HG03108 (cell line): Measurements from ENCODE around the gene CAPN11.
"Not testable (repeated sequence)": the region's sequence is repeated elsewhere in the genome, so short reads cannot be mapped to it uniquely, and the experiment has no call there.

ENCODE experiments used
- ATAC-seq: cut with Tn5 transposase; IDR thresholded peaks from one replicate; pipeline ENCODE4 v1.9.1; 2021; ENCODE audit warnings: moderate library complexity; ENCODE audit not compliant: unreplicated experiment

CAPN11 gene

DNA sequence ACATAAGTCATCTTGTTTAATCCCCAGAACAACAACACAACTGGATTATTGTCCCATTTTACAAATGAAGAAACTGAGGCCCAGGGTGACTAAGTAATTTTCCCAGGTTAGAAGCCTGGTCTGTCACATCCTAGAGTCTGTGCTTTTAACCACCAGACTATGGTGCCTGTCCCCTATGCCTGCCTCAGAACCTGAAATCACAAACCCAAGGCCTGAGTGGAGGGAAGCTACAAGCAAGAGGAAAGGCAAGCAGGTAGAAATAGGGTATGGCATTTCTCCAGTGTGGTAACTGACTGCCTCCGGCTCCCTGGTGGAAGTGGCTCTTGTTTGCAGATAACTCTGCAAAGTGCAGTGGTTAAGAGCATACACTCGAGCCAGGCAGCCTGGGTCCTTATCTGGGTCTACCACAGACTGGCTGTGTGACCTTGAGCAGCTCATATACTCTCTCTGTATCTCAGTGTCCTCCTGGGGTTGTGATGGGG is 28.7 kb upstream of the CAPN11 start:
- no peak for ATAC-seq

- ATAC-seq, result no peak
Measured at GRCh38 chr6:44131892-44132291, 26.7 kb upstream of the CAPN11 start.

- ATAC-seq, result no peak
Measured at GRCh38 chr6:44132476-44132875, 26.1 kb upstream of the CAPN11 start.

DNA sequence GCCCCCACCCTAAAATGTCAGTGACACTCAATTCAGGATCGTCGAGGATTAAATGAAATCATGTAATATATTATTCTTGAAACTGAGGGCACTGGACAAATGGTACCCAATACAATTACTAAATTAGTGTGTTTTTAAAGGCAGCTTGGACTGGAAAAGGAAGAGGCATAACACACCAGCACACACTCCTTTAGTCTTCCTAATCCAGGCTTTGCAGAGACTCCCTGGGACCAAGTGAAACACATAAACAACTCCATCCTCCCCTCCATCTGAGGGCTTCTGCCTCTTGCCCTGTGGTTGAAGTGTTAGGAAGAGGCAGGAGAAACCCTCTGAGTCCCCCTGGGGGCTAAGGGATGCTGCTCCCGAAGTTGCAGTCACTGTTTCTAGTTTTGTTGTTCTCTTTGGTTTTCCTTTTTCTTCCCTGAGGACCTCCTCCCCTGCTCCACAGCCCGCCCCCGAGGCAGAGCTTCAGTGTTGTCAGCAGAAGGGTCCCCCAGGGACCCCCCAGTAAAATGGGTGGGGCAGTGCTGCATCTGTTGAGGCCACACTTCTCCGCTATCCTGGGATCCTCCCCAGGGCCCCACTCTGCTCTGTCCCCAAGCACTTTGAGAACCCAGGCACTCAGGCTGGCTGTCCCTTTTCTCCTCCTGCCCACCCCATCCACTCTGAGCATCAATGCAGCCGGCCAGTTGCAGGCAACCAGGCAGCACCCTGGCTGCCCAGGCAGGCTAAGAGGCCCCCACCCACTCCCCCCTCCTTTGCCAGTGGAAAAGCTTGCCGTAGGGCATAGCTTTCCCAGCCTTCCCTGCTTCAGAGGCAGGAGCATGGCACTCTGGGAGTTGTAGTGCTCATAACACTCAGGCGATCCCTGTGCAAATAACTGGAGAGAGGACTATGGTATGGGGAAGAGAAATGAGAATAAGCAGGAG is 25.4 kb upstream of the CAPN11 start:
- ATAC-seq, result no peak

DNA sequence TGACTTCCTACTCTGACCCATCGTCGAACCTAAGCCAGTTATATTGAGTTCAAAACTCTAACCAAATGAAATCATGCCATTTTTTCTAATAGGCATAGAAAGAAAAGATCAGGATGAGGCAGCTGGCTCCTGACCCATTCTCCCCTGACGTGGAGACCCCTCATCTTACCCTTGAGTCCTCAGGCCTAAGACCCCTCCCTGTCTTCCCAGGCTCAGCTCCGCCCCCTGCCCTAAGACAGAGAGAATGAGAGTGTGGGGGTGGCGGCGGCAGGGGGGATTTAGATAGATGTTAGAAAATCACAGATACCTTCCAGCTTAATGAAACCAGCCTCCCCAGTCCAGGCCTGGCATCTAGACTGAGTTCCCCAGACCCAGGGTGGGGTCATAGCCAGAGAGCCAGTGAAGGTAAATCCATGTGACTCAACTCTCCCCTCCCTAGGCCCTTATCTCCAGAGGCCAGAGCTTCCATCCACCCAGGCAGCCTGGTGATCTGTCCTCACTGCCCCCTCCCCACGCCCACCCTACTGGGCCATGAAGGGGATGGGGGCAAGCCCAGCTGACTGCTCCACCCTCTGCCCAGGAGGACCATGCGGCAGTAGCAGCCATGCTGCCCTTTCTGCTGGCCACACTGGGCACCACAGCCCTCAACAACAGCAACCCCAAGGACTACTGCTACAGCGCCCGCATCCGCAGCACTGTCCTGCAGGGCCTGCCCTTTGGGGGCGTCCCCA is 24.5 kb upstream of the CAPN11 start:
- no peak for ATAC-seq

GRCh38 chr6:44135173-44135758 is 23.4 kb upstream of the CAPN11 start:
- no peak for ATAC-seq

DNA sequence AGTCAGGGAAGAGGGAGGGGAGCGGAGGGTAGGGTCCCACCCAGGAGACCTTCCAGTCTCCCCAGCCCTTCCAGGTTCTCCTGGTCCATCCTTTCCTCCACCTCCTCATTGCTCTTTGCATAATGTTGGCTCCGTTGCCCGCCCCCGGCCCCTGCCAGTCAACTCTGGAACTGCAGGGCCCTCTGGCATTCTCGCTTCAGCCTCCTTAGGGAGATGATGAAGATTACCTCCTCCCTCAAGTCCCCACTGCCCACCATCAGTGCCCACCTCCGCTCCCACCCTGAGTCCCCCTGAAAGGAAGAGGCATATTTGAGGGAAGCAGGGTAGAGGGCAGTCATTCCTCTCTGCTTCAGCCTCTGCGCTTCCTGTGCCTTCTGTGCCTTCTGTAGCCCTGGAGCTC is 22.7 kb upstream of the CAPN11 start:
- no peak for ATAC-seq

DNA sequence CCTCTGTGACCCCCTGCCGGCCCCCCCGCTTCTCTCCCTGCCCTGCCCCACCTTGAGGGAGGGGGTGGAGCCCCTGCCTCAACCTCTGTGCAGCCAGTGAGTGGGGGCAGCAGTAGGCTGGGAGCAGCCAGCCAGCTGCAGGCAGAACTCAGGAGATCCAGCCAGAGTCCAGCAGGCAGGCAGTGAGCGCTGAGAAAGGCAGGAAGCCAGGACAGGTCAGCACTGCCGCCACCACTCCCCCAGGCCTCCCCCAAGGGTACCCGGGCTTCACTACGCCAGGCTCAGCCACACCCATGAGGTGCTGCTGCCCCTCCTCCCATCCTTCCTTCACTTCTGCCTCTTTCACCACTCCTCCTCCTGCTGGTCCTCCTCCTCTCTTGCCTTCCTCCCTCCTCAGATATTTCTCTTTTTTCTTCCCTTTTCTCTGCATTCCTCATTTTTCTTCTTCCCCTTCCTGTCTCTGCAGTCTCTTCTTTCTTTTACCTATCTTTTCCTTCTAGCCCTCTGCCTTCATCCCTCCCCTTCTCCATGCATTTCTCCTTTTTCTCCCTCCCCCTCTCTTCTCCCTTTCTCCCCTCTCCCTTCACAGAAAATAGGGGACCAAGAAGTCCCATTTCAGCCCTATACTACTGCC is 19.8 kb upstream of the CAPN11 start:
- ATAC-seq, result no peak

DNA sequence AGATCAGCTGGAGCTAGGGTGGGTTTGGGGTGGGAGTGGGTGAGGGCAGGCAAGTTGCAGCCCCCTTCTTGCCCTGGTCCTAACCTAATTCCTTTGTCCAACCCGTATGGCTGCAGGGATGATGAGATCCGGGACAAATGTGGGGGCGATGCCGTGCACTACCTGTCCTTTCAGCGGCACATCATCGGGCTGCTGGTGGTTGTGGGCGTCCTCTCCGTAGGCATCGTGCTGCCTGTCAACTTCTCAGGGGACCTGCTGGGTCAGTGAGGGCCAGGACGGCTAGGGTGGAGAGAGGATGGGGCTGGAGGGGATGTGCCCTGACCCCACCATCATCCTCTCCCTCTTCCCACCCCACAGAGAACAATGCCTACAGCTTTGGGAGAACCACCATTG is 19.3 kb upstream of the CAPN11 start:
- ATAC-seq, result no peak

GRCh38 chr6:44142835-44143234 is 15.8 kb upstream of the CAPN11 start:
- ATAC-seq, result no peak

DNA sequence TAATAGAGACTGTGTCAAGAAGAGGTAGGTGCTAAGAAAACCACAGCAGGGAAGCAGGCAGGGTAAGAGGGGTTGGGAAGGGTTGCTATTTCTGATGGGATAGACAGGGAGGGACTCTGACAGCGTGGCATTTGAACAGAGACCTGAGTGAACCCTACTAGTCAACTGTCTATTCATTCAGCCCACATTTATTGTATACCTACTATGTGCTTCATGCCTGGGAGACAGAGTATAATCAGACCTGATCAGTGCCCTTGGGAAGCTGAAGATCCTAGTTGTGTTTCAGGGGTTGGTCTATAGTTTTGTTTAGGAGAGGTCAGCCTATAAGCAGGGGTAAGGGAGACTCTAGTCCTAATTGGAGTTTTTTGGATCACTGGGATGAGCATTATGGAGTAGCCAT is 14.9 kb upstream of the CAPN11 start:
- ATAC-seq, result no peak

- ATAC-seq, result not testable (repeated sequence)
Measured at GRCh38 chr6:44144536-44144935, 14.1 kb upstream of the CAPN11 start.

DNA sequence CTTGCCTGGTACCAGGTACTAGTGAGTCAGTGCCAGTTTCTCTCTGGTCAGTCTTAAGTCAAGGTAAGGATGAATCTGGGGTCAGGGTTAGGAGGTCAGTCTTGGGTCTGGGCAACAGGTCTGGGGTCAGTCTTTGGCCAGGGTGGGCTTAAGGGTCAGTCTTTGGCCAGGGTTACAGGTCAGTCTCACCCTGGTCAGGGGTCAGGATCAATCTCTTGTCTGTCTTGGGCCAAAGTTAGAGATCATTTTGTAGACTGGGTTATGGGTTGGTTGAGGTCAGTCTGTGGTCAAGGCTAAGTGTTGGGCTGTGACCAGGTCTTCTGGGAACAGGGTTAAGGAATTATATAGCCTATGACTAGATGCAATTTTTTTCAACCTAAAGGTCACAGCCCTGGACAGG is 12.8 kb upstream of the CAPN11 start:
- ATAC-seq, result no peak

GRCh38 chr6:44146685-44147084 is 11.9 kb upstream of the CAPN11 start:
- ATAC-seq, result no peak

DNA sequence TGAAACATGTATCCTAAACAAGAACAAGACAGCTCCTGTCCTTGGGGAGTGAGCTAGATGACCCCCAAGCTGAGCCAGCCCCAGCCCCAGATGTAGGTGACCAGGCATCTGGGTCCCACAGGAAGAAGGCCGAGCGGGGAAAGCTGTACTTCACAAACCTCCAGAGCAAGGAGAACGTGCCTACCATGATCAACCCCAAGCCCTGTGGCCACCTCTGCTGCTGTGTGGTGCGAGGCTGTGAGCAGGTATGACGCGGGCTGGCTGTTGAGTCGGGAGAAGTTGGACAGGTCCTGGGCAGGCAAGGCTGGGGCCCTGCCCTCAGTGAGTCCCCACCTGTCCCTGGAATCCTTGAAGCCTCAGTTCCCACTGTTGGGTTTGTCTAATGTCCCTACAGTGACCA is 11.4 kb upstream of the CAPN11 start:
- no peak for ATAC-seq

DNA sequence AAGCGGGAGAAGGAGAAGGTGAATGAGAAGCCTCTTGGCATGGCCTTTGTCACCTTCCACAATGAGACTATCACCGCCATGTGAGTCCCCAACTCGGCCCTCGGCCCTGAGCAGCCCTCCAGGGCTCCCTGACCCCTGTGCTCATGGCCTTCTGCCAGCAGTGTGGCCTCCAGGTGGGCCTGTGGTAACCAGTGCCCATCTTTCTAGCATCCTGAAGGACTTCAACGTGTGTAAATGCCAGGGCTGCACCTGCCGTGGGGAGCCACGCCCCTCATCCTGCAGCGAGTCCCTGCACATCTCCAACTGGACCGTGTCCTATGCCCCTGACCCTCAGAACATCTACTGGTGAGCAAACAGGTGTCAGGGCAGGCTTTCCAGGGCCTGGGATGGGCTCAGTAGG is 10.3 kb upstream of the CAPN11 start:
- no peak for ATAC-seq

GRCh38 chr6:44149369-44150012 is 9.1 kb upstream of the CAPN11 start:
- ATAC-seq, result no peak

DNA sequence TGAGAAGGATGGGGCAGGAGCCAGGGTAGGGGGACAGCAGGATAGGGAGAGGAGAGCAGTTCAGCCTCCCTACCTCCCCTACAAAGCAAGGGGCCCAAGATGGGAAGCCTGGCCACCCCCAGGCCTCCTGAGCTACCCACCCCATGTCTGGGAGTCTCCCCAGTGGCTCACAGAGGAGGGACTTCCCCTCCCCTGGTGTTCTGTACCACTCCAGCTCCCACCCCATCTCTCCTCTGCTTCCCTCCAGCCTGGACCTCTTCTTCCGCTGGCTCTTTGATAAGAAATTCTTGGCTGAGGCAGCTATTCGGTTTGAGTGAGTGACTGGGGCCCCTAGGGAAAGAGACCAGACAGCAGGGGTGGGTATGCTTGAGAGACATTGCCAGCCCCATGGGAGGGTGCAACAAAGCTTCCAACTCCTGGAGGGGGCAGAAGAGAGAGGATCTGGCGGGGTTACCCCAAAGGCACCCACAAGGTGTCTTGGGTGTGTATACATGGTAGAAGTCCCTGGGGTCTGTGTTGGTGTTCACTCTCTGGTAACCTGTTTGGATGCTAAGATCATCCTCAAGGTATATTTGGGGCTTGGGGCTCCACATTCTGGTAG is 8.2 kb upstream of the CAPN11 start:
- no peak for ATAC-seq

DNA sequence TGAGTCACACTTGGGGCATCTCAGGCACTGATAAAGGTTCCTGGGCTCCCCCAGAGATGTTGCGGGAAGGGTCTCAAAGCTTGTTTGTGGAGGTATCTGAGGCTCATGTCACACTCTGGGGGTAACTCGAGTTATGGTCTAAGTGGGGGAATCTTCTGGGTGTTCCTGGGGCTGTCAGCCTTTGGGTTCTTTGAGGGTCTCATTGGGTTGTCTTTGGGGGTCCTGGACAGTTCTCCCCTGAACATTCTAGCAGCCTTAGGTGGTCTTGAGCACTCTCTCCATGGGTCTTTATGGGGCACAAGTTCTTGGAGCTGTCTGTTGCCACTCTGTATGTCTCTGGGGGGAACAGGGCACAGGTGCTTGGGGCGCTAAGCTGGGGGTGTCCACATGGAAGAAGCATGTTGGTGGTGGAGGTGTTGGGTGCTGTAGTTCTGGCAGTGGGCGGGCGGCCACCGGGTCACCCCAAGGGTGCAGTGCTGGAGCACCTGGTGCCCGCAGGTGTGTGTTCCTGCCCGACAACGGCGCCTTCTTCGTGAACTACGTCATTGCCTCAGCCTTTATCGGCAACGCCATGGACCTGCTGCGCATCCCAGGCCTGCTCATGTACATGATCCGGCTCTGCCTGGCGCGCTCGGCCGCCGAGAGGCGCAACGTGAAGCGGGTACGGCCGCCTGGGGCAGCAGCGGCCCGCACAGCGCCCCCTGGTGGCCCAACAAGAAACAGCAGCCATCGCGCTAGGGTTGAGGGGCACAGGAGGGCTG is 7.1 kb upstream of the CAPN11 start:
- ATAC-seq, result peak; percentile 74

- no peak for ATAC-seq
Measured at GRCh38 chr6:44152109-44152461, 6.5 kb upstream of the CAPN11 start.
